Activated CD8-positive, alpha-beta memory T cell treated with anti-CD3 and anti-CD28 coated beads, Interleukin-2, amount 50 U/mL, for 48 hours (primary cell): ENCODE data around the gene PGLYRP1.
A peak's percentile ranks its signal among the peaks of the same experiment; 100 is the strongest.

Experiments used
- DNase-seq: peaks from one replicate; pipeline ENCODE4 v3.0.0-alpha.2; 2020

PGLYRP1 gene, protein sequence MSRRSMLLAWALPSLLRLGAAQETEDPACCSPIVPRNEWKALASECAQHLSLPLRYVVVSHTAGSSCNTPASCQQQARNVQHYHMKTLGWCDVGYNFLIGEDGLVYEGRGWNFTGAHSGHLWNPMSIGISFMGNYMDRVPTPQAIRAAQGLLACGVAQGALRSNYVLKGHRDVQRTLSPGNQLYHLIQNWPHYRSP

DNA sequence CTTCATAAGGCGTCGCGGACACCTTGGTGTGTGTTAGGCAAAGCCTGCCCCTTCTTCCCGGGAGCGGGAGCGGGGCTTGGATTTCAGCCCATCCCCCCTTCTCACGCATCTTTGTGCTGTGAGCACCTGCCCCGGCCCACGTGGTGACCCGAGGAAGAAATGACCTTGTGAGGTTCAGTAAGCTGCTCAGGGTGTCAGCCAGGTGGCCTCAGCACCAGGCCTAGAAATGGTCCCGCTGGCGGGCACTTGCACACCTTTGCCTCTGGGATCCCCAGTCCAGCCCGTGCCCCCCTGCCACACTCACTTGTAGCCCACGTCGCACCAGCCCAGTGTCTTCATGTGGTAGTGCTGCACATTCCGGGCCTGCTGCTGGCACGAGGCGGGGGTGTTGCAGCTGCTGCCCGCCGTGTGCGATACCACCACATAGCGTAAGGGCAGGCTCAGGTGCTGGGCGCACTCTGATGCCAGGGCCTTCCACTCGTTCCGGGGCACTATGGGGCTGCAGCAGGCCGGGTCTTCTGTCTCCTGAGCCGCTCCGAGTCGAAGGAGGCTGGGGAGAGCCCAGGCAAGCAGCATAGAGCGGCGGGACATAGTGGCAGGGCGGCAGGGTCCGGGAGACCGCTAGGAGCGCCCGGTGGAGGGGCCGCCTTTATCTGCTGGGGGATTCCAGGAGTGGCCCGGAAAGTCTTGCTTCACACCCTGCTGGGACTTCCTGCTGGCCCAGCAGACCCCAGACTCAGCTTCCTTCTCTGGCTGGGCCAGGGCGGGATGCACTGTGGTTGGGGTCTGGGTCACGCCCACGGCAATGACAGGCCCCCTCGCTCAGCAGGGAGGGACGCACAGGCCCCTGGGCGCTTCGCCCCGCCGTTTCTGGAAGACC lies at the start of gene PGLYRP1:
TSS of gene PGLYRP1 (minus strand) at position 623 of the 880 bp plus-strand sequence. CDS start at position 591, 32 bp downstream.
- DNase-seq: peak; percentile 44

DNA sequence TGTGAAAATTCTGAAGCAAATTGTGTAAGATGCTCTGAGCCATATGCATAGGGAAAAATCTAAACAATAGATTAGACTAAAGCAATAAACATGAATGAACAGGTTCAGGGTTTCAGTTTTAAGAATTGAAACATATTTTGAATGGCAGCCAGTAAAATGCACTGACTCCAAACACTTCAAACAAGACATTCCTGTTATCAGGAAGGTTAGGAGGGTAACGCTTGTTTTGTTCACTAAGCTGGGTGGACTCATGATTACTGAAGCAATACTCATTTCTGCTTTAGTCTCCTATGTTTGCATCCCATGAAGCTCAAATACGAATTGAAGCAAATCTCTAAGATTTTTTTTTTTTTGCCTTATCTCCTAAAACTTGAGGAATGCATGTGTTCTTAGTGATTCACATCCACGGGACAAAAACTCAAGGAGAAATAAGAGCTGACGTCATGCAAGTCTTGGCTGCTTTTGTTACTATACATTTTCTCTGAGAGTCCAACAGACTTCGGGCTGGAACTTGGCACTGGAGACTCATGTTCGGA lies 47.0 kb upstream of the PGLYRP1 start:
- no peak for DNase-seq

DNA sequence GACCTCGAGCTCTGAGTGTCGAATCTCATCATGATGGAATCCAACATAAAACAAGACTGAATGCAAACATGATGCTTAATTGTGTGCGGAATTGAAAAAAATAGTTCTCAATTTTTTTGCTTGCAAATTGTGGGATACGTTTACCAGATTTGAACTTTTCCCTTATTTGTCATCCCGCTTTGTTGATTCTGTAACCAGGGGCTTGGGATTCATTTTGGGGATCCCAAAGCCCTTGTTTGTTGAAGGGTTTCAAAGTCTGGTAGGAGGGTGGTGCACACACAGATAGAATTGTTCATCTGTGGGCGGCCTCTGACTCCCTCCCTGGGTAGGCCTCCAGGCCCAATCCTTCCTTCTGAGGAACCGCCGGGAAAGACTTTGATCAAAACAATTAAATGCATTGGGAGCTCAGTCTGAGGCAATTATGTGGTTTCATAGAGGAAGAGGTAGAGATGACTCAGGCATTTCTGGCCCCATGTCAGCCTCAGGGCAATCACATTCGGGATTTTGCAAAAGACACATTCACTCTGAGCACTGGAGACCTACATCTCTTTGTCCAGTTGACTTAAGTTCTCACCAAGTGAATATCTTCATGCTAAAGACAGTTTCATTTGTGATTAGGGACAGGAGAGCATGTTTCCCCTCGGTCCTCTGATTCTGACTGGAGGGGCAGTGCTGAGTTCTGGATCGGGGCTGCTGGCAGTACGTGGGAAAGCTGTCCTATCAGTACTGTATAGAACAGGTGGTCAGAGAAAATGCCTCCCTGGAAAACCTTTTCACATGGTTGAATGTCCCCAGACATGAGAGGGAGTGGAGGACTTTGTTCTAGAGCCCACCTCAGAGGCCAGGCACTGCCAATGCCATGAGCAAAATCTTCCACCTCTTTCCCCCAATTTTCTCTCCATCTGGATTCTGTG lies 45.7 kb upstream of the PGLYRP1 start:
- DNase-seq: no peak

DNA sequence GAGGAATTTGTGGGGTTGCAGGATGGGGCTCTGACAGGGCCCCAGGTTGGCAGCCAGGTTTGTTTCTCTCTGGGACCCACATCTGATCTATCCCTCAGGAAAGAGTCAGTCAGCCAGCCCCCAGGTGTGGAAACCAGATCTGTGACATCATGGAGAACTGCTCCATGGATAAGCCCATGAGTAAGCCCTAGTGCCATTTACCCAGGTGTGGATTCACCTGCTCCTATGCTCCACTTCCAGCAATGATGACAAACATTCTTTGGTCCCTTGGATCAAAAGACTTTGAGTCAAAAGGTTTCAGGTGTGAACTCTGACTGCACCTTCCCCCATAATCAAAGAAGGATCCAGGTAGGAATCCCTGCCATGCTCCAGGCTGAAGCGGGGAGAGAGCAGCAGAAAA lies 44.8 kb upstream of the PGLYRP1 start:
- no peak for DNase-seq

DNA sequence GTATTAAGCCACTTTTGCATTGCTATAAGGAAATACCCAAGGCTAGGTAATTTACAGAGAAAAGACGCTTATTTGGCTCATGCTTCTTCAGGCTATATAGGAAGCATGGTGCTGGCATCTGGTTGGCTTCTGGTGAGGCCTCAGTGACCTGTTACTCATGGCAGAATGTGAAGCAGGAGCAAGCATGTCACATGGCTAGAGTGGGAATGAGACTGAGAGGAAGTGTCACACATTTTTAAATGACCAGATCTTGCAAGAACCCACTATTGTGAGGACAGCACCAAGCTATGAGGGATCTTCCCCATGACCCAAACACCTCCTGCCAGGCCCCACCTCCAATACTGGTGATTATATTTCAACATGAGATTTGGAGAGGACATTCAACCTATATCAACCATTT lies 43.6 kb upstream of the PGLYRP1 start:
- DNase-seq: no peak

DNA sequence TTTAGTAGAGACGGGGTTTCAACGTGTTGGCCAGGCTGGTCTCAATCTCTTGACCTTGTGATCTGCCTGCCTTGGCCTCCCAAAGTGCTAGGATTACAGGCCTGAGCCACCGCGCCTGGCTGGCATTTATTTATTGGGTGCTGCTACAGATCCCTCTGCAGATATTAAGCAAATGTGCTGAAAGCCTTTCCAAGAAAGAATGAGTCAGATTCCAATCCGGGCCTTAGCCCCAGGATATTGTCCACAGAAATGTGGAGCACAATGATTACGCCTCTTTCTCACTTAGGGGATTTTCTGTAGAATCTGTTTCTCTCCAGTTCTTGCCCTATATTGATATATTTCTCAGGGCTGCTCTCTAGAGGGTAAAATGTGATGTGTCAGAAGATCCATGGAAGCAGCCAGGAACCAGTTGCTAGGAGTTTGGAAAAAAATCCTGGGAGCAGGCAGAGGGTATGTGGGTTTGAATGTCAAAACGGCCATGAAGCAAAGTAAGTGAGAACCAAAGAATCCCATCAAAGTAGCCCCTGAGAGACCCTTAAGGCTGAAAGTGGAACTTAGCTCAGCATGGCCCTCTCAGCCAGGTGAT lies 42.7 kb upstream of the PGLYRP1 start:
- DNase-seq: no peak

DNA sequence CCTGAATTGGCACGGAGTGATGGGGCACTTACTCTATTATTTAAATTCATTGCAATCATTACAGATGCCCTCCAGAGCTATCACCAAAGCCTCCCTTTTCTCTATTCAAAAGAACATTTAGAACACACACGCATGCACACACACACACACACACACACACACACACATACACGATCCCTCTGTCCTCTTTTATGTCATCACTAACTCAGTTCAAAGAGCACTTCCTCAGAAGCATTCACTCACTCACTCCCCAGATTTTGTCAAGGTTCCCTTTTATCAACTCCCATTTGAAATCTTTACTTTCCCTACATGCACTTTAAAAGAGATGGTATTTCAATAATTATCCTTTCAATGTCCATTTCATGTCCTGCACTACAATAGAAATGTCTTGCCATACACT lies 40.3 kb upstream of the PGLYRP1 start:
- no peak for DNase-seq

DNA sequence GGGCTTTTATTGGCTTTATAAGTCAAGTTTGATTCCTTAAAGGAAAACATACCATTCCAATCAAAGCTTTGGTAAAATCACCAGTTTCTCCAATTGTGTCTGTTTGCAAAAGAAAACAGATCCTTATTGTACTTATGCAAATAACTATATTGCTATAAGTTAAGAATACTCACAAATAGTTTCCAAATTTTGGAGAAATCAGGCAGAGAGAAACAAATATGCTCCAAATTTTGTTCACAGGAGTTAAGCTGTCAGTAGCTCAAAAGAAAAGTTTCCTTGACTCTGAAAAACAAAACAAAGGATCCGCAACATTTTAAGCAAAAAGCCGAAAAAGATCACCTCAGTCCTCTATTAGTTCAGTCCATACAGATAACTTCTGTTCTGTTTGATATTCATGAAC lies 37.2 kb upstream of the PGLYRP1 start:
- DNase-seq: no peak

DNA sequence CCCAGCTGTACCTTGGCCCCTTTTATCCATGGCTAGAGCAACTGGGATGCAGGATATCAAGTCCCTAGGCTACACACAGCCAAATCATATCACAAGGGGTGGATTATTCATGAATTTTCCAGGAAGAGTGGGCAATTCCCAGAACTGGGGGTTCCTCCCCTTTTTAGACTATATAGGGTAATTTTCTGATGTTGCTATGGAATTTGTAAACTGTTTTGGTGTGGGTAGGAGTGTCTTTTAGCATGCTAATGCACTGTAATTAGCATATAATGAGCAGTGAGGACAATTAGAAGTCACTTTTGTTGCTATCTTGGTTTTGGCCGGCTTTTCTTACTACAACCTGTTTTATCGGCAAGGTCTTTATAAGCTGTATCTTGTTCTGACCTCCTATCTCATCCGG lies 35.9 kb upstream of the PGLYRP1 start:
- no peak for DNase-seq

DNA sequence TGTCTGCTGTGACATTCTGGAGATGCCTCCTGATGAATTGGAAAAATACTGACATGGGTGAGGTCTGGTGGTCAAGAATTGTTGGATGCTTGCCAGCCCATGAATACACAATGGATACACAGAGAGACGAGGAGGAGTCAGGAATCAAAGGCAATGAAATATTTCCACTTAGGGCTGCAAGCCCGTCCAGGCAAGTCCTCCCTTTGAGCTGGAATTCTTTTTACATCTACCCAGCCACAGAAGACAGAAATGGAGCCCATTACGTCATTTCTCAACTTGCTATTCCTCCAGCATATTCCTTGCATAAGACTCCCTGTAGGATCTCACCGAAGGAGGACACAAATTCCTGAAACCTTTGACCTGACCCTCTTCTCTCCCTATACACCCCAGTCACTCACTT lies 33.7 kb upstream of the PGLYRP1 start:
- DNase-seq: no peak

DNA sequence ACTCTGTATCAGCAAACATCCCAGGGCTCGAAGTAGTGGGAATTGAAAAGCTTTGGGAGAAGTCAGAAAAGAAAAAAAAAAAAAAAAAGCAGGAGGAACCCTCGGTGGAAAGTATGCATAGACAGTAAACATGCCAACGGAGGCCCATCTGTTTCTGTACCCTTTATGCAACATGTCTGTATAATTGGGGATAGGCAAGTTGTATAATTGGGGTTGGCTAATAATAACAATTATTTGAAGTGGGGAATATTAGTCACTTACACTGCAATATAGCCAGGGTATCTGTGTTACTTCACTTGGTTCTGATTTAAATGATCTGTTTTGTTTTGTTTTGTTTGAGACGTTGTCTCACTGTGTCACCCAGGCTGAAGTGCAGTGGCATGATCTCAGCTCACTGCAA lies 30.0 kb upstream of the PGLYRP1 start:
- no peak for DNase-seq

DNA sequence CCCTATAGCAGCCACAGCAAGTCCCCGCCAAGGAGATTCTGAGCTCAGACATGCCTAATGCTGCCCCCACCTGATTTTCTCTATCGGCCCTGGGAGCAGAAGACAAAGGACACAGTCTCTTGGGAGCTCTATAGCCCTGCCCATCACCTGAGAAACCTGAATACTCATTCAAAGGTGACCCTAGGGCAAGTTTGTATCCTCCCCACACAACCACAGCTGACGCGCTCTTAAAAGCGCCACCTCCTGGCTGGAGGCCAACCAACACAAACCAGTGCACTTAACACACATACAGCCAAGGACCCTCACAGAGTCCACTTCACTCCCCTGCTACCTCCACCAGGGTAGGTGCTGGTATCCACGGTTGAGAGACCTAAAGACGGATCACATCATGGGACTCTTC lies 26.7 kb upstream of the PGLYRP1 start:
- no peak for DNase-seq

DNA sequence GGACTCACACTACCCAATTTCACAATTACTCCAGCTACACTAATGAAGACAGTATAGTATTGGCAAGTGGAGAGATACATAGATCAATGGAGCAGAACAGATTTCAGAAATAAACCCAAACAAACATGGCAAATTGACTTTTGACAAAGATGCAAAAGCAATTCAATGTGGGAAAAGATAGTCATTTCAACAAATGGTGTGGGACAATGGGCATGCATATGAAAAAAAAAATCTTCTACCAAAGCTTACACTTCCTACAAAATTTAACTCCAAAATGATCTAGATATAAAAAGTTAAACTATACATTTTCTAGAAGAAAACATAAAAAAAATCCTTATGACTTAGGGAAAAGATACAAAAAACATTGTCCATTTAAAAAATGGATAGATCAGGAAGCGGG lies 20.7 kb upstream of the PGLYRP1 start:
- no peak for DNase-seq

DNA sequence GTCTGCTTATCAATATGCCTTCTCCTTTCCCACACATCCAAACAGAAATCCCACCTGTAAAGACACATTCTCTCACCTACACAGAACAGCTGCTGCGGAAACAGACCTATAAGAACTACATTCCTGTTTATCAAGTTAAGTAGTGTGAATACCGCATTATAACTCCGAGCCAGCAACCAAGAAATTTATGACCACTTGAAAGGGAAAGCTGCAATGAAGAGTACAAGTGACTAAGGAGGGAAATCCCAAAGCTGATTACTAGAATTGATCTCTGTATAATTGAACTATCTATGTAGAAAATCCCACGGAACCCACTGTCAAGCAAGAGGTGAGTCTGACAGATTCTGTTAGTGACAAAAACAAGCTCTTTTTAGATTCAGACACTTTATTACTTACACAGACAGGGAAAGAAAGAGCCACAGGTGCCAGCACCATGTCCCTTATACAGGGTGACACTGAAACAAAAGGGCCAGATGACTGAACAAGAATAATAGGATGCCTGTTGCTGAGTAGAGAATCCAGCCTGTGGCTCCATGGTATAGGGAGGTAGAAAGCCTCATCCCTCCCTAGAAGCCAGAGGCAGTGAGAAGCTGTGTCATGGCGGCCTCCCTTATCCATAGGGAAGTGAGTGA lies 19.5 kb upstream of the PGLYRP1 start:
- DNase-seq: no peak

DNA sequence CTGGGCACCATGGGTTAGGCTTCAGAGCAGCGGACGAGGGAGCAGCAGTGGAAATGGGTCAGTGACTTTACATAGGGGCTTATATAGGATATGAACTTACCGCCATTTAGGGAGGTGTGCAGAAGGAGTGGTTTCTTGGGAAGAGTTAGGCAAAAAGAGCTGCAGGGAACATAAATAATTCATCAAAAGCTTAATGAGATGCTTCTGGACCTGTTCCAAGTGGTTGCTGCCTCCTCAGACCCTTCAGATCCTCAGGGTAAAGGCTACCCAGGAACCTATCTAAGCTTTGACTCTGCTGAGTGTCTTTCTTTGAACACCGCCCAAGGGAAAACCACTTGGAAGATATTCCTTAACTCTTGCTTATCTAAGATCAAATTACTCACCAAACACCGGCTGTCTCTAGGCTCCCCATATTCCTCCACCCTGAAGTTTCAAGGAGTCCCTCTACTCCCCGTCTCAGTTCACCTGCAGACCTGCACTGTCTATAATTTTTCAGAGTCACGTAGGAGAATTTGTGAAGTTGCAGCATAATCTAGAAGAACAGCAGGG lies 18.2 kb upstream of the PGLYRP1 start, which contains the start of gene IGFL4:
TSS of gene IGFL4 (minus strand) at position 51 of the 549 bp plus-strand sequence. CDS start at position 11, 40 bp downstream.
- no peak for DNase-seq

DNA sequence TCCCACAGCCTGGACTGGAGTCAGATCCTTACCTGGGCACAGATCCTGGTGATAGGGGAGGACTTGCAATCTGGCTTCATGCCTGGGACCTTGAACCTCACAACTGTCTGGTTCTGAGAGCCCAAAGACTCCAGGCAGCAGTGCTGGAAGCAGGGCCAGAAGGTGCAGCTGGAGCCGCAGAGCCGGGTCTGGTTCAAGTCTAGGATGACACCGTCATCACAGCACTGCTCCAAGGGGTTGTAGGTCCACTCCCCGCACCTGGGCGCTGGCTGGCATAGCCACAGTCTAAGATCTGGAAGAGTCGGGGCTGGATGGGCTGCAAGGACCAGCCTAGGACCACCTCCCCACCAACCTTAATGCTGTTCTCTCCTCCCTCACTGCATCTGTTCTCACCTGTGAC lies 17.3 kb upstream of the PGLYRP1 start:
- no peak for DNase-seq

DNA sequence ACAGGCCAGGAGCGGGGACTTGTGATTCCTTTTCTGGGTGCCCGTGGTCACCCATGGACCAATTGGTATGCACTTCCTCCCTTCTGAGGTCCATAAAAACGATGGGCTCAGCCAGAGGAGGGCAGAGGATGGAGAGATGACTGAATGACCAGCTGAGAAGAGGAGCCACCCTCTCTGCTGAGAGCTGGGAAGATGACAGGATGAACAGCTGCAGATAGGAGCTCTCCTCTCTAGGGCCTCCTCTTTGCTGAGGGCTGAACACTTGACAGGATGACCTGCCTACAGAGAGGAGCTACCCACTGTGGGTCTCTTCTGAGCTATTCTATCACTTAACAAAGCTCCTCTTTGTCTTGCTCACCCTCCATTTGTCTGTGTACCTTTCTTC lies 13.9 kb upstream of the PGLYRP1 start:
- DNase-seq: no peak

DNA sequence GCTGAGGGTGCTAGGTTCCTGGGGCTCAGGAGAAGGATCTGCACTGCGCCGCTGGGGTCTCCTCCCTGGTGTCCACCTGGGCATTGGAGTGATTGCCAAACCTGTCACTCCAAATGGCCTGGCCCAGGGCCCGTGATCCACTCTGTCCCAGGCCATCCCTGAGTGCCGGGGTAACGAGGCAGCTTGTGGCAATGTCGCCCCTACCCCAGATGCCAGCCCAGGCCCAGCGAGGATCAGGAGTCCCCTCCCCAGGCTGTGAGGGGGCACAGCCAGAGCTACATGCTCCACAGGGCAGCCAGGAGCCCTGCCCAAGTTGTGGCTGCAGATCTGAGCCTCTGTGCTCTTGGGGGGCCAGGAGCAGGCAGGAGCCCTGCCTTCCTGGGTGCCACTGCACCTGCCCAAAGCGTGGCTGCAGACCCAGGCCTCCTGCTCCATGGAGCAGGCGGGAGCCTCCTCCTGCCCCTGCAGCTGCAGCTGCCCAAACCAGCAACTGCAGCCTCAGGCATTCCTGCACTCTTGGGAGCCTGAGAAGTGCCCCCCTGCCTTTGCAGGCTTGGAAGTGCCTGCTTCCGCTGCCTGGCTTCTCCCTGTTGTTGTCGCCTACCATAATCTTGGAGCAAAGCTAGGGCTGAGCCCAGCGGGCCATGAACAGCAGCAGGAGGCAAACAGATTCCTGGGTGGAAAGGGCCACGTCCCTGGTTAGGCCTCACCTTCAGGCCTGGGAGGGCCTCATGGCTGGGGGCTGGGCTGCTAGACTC lies 13.3 kb upstream of the PGLYRP1 start:
- no peak for DNase-seq

DNA sequence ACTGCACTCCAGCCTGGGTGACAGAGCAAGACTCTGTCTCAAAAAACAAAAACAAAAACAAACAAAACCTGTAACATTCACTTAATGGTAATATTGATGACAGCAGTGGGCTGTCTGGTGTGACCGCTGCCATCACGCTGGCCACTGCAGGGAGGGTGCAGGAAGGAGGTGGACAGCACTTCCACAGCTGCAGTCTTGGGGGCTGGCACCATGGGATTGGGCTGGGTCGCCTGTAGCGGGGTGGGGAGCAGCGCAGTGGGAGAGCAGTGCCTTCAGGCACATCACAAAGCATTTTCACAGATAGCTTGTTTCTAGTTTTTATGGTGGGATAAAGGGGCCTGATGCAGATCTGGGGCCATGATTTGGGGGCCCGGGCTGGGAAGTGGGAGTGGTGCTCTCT lies 12.7 kb upstream of the PGLYRP1 start:
- DNase-seq: no peak

DNA sequence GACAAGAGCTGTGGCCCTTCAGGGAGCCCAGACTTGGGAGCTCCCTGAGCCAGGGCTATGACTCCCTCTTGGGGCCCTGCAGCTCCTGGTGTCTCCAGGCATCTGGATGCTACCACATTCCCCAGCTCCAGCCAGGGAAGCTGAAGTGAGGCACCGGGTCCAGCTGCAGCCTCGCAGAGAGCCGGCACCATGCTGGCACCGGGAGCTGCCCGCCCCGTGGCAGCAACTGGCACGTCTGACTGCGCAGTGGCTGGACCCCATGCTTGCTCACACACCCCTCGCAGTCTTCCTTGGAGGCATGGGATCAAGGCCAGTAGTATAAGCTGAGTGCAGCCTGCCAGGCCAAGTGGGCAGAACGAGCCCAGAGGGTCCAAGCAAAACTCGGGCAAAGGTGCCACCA lies 10.5 kb upstream of the PGLYRP1 start:
- DNase-seq: no peak

DNA sequence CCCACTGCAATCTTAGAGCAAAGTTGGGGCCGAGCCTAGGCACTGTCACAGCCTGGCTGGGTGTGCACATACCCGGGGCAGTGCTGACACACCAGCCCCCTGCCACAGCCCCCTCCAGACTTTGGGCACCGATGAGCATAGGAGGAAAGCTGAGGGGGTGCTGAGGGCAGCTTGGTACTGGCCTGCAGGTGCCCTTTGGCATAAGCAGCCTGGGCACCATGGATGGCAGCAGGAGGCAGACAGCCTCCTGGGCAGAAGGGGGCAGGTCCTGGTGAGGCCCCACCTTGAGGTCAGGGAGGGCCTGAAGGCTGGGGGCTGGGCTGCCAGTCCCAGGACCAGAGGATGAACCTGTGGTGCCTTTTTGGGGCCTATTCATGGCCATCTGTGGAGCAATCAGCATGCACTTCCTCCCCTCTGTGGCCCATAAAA lies 9.8 kb upstream of the PGLYRP1 start:
- DNase-seq: no peak
